Tibial artery (tissue), 4 donors: Measurements from ENCODE around the gene VAV3.

Experiments used
- DNase-seq, 2 donors: peaks; one replicate each; pipeline ENCODE4 v3.0.0-alpha.2; 2019
- H3K27ac ChIP-seq, 2 donors: fragments of 200-600 bp; sonication (generic) in 1 of 2; 1 replicate in 1 of 2; 2 replicates in 1 of 2; pipeline ENCODE4 v1.5.1; 2018 to 2019; ENCODE audit warnings: mild to moderate bottlenecking in 1 of 2
- H3K27me3 ChIP-seq, 2 donors: fragments of 200-600 bp; sonication (generic) in 1 of 2; one replicate each; pipeline versions ENCODE4 v1.5.1 to v1.6.0; 2016 to 2019
- H3K36me3 ChIP-seq, 3 donors: fragments of 200-600 bp; sonication (generic) in 2 of 3; one replicate each; pipeline ENCODE4 v1.5.1; 2016 to 2019; ENCODE audit warnings: mild to moderate bottlenecking in 2 of 3
- H3K4me1 ChIP-seq, 4 donors: fragments of 200-600 bp; sonication (generic) in 2 of 4; 1 replicate in 3 of 4; 2 replicates in 1 of 4; pipeline ENCODE4 v1.5.1; 2016 to 2019
- H3K4me3 ChIP-seq, 2 donors: fragments of 200-600 bp; sonication (generic) in 1 of 2; 1 replicate in 1 of 2; 2 replicates in 1 of 2; pipeline ENCODE4 v1.5.1; 2018 to 2019; ENCODE audit warnings: mild to moderate bottlenecking in 2 of 2
- H3K9me3 ChIP-seq, 3 donors: fragments of 200-600 bp; sonication (generic) in 1 of 3; one replicate each; pipeline ENCODE4 v1.5.1; 2016 to 2019
- CTCF ChIP-seq, 2 experiments: fragments of 200-600 bp in 1 of 2; fragments of 450-650 bp in 1 of 2; IDR thresholded peaks; one replicate each; pipeline ENCODE4 v1.5.1; 2017 to 2019; ENCODE audit warnings: antibody characterized with exemption in 2 of 2, mild to moderate bottlenecking in 1 of 2, moderate library complexity in 1 of 2
- intact Hi-C: fragments of 100-400 bp; cut with DNase I; formaldehyde crosslinking; loops from one replicate; pipeline ENCODE4 v1.15.0; 2023; ENCODE audit warnings: low total_unique reads

VAV3 gene

DNA sequence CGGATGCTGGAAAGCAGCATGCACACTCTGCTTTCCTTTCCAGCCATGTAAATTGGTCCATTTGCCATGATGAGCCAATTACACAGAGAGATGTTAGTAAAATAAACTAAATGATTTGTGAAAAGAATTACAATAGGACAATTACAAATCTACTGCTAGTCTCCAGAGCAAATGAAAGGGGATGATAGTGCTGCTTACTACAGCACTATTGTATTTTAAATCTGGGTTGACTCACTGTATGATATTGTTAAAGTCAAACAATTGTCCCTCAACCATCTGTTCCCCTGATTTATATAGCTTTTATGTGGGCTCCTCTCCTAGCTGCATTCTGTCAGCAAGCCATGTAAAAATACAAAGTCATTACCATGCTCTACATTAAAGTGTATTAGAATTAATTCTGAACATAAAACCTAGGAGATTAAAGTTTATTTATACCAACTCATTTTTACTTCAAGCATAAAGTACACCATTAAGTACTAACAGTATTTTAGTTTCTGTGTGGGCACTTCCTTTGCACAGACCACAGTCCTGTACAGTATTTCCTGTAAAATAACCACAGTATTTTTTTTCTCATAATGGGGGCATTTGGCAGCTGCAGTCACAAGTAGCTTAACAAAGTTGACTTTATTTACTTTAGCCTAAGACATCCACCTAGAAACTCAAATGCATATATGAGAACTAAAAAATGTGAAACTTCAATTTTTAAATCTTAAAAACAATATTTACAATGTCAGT is 135.8 kb downstream of the VAV3 start:
- Histone ChIP-seq H3K27ac (no peak overlapping the region), H3K36me3 (no peaks in the 10 kb centered on the region), H3K27me3 (no peaks in the 10 kb centered on the region), H3K4me3 (no peak overlapping the region), H3K4me1 (no peaks in the 10 kb centered on the region), H3K9me3 (no peaks in the 10 kb centered on the region)
- TF ChIP-seq CTCF (IDR thresholded peaks at IDR 0.05) = no peak
- intact Hi-C loops = no loop called here
- DNase-seq = no peak

GRCh38 chr1:107824946-107825345 is 140.0 kb downstream of the VAV3 start:
- TF ChIP-seq CTCF (IDR thresholded peaks at IDR 0.05) = no peak
- no peaks in the 10 kb centered on the region for H3K36me3 ChIP-seq
- H3K4me3 ChIP-seq = no peak overlapping the region
- no peaks in the 10 kb centered on the region for H3K27me3 ChIP-seq
- no peak for DNase-seq
- H3K27ac ChIP-seq = no peak overlapping the region
- H3K9me3 ChIP-seq = peaks cover 0 to 5% (median 0%) of the 10 kb centered on the region in 3 donors
- no peaks in the 10 kb centered on the region for H3K4me1 ChIP-seq
- intact Hi-C loops = no loop called here

DNA sequence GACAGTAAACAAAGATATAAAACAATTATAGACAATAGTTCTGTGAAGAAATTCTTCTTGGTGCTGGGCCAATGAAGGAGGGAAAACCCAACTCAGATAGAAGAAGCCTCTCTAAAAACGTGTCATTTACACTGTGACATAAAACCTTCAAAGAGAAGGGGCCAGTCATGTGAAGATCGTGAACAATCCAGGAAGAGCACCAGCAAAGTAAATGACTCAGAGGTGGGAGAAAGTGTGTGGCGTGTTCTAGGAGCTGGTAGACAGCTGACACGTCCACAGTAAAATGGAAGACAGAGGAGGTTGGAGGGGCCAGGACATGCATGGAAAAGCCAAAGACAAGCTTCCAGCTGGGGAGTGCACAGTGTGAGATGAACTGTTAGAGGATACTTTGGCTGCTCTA is 143.6 kb downstream of the VAV3 start:
- TF ChIP-seq CTCF (IDR thresholded peaks at IDR 0.05) = no peak
- intact Hi-C loops = no loop called here
- DNase-seq = no peak

GRCh38 chr1:107820801-107821200 is 144.2 kb downstream of the VAV3 start:
- Histone ChIP-seq H3K36me3 (no peaks in the 10 kb centered on the region), H3K27ac (no peak overlapping the region), H3K4me1 (no peaks in the 10 kb centered on the region), H3K4me3 (no peak overlapping the region), H3K27me3 (no peaks in the 10 kb centered on the region), H3K9me3 (peaks cover 0 to 5% (median 0%) of the 10 kb centered on the region in 3 donors)
- intact Hi-C loops = no loop called here
- TF ChIP-seq CTCF (IDR thresholded peaks at IDR 0.05) = no peak
- DNase-seq = no peak

More for the DNA sequence above, 143.6 kb downstream of the VAV3 start:
- no peak overlapping the region for H3K4me3 ChIP-seq
- H3K27me3 ChIP-seq = no peaks in the 10 kb centered on the region
- no peaks in the 10 kb centered on the region for H3K36me3 ChIP-seq
- peaks cover 0 to 5% (median 0%) of the 10 kb centered on the region in 3 donors for H3K9me3 ChIP-seq
- H3K4me1 ChIP-seq = no peaks in the 10 kb centered on the region
- no peak overlapping the region for H3K27ac ChIP-seq

DNA sequence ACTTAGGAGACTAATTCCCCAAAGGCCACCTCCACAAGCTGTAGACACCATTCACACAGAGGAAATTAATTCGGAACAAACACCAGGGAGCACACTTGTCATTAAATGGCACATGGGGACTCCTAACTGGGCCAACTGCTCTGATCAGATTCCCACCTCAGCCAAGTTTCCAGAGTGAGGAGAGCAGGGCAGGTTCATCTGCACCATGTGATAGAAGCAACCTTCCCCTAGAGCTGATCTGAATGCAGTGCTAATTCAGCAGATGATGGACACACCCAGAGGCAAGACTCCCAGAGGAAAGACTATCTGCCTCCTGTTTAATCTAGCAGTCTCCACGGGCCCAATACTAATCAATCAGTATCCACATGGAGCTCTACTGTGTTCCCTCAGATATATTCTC is 147.0 kb downstream of the VAV3 start:
- H3K4me3 ChIP-seq = no peak overlapping the region
- intact Hi-C loops = no loop called here
- no peak overlapping the region for H3K27ac ChIP-seq
- no peak for TF ChIP-seq CTCF (IDR thresholded peaks at IDR 0.05)
- no peaks in the 10 kb centered on the region for H3K36me3 ChIP-seq
- no peaks in the 10 kb centered on the region for H3K9me3 ChIP-seq
- DNase-seq = no peak
- H3K4me1 ChIP-seq = no peaks in the 10 kb centered on the region
- H3K27me3 ChIP-seq = no peaks in the 10 kb centered on the region
